Measurements from ENCODE around the gene CLSTN2.

Gene CLSTN2

GRCh38 chr3:140007911-140008869 lies 73.2 kb downstream of the CLSTN2 start:
- DNase-seq: no peak

DNA sequence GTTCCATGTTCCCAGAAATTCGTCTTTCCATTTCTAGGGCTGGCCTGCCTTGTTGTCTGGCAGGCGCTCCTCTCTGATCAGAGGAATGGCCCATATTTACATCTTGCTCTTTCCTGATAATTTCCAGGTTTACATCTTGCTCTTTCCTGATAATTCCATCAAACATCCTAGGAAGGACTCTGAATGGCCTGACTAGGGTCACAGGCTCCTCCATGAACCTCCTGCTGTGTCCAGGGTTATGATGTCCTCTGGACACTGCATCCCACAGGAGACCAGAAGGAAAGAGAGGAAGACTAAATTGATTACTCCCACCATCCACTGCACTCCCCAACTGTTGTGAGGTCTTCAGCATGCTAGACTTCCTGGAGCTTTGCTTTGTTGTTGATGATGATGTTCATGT lies 75.4 kb downstream of the CLSTN2 start:
- DNase-seq: no peak

GRCh38 chr3:140011086-140011485 lies 76.1 kb downstream of the CLSTN2 start:
- DNase-seq: no peak

- DNase-seq: no peak
Observed at GRCh38 chr3:140011611-140012277, 76.8 kb downstream of the CLSTN2 start.

DNA sequence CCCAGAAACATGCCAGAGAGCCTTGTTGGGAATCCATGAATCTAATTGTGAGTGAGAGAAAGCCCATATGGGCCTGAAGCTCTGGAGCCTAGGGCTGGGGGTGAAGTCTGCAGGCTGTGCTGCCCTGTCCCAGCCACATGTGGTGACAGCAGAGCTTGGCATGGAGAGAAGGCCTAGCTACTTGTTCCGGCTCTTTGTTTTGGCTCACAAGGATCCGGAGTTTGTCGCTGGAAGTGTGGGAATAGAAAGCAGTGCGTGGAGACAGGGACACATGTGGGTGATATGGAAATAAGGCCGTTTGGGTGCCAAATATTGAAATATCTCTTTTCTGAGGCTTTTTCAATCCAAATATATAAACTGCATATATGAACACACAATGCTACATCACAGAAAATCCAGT lies 78.2 kb downstream of the CLSTN2 start:
- DNase-seq: no peak

- no peak for DNase-seq
Observed at GRCh38 chr3:140014831-140015495, 80.0 kb downstream of the CLSTN2 start.

DNA sequence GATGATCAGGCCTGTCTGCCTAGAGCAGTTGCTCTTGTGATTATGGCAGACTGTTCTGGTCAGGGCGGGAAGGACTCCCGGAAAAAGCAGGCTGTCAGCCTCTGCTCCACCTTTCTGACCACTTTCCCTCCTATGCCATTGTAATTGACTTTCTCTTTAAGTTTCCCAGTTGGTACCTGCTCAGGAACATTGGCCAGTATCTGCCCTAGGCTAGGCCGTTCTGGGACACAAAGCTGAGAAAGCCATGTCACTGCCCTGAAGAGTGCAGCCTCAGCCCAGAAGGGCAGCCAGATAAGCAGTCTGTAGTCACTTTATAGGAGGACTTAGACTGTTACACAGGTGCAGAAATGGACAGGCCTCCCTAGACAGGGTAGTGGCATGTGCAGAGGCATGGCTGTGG lies 80.8 kb downstream of the CLSTN2 start:
- no peak for DNase-seq

DNA sequence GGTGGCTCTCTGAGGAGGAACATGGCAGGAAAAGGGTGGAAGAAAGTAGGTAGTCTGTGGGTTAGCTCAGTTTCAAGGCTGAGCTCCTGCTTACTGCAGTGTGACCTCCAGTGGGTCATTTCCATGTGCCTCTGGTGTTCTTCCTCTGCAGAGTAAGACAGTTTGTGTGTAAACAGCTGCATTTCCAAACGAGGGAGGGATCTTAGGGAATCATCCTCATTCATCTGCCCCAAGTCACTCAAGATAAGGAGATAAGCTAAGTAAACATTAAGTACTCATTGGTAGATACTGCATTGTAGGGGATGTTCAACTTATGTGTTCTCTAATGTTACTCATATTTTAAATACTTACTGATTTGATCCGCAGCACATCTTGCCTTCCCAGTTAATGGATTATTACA lies 83.6 kb downstream of the CLSTN2 start:
- no peak for DNase-seq

GRCh38 chr3:140019946-140020345 lies 85.0 kb downstream of the CLSTN2 start:
- no peak for DNase-seq

DNA sequence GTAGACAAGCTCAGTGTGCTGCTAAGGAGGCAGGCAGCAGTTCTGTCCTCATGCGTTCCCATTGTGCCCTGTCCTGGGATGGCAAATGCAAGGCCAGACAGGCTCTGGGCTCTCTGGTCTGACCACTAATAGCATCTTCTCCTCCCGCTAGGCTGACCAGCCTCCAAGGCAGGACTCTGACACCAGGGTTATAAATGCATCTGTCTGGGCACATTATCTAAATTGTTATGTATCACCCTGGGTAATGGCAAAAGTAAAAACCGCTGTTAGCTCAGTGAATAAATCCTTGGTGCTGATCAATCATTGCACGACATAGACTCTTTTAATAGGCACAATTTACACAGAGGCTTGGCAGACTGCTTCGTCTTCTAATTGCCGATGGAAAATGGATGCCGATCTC lies 85.6 kb downstream of the CLSTN2 start:
- no peak for DNase-seq

GRCh38 chr3:140021269-140021668 lies 86.3 kb downstream of the CLSTN2 start:
- DNase-seq: no peak

- no peak for DNase-seq
Observed at GRCh38 chr3:140022066-140022770, 87.2 kb downstream of the CLSTN2 start.

DNA sequence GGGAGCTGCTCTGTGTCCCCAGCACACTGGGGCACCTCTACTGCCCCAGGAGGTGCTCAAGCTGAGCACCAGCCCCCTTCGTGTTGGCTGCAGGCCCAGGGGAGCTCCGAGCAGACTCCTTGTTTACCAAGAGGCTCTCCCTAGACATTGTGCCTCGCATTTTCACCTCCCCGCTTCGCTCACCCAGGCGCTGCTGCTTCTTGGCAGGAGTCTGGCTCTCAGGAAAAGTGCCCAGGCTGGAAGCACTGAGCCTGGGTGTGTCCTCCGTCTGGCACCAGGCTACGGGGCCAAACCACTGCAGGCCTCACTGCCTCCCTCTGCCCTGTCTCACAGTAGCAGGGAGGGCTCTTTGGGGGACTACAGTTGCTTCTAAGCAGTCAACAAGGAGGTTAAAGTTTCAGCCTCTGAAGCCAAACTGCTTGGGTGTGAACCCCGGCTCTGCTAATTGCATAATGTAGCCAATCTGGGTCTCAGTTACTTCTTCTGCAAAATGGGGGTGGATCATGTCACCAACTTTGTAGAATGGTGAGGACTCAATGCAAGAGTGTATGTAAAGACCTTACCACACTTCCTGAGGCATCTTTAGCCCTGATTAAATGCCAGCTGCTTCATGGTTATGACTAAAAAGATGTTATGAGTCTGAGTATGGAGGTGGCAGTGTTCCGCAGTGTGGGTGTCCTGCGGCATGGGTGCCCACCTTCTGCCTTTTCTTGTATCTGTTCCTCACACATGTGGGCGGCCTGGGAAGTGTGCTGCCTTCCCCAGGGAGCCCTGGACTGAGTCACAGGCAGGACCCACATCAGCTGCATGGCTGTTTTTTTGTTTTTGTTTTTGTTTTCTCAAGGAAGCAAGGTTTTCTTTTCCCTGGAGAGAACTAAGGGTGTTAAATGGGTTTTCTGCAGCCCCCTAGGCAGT lies 88.9 kb downstream of the CLSTN2 start:
- DNase-seq: no peak

DNA sequence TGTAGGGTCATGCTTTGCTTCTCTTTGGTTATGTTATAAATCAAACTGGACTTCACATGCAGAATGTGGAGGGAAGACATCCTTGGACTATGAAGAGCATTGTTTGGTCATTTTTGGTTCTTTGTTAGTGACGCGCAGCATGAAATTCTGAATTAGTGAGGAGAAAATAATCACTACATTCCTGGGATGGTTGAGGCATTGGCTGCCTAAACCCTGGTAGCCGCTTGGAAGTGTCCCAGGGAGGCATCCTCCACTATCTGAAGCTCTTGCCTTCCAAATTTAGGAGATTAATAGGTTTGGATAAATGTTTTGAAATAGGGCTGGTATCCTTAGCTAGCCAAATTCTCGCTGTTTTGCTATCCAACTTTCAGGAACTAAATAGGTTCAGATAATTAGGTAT lies 96.2 kb downstream of the CLSTN2 start:
- DNase-seq: no peak

- DNase-seq: no peak
Observed at GRCh38 chr3:140034058-140034457, 99.1 kb downstream of the CLSTN2 start.

DNA sequence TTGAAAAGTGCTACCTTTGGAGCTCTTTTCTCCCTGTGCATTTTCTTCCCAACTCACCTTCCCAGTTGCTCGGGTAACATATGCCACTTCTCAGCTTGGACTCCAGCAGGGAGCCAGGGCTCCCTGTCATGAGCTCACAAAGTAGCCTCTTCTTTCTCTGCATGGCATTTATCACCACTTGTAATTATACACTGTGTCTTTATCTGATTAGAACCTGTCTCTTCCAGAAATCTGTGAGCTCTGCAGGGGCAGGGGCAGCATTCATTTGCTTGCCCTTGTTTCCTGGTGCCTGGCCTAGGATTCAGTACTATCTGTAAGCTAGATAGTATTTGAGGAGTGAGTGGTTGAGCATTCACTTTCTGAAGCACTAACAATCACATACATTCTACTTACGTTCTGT lies 100.9 kb downstream of the CLSTN2 start:
- no peak for DNase-seq

GRCh38 chr3:140050396-140050795 lies 115.4 kb downstream of the CLSTN2 start:
- DNase-seq: no peak

DNA sequence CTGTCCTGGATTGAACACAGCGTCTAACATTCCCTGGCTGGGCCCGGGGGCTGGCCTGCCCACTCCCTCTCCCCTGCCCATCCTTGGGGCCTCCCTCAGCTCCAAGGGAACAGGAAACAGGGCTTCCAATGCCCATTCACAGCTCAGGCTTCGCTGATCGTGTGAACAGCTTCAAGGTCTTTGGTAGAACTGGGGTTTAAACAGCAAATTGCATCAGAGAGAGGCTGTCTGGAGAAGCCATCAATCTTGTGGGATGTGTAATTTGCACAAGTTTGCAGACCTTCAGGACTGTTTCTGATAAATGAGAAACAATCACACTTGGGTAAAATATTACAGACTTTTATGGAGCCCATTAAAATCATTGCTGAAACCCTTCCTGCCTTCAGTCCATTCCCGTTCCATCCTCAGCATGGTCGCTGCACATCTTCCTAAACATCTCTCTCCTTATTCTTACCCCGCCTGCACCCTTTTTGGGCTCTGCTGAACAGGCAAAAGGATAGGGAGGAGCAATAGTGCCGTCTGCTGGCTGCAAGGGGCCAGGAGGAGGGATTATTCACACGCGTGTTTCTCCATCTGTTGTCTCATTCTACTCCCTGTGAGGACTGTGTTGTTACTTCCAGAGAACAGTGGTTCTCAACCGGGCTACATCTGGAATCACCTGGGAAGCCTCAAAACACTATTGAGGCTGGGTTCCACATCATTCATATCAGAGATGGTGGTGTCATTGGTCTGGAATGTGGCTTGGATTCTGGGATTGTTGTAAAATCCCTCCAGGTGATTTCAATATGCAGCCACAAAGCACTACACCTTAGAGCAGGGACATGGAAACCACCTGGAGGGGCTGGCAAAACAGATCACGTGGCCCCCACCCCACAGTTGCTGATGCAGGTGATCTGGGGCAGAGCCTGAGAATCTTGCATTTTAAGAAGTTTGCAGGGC lies 116.3 kb downstream of the CLSTN2 start:
- no peak for DNase-seq

DNA sequence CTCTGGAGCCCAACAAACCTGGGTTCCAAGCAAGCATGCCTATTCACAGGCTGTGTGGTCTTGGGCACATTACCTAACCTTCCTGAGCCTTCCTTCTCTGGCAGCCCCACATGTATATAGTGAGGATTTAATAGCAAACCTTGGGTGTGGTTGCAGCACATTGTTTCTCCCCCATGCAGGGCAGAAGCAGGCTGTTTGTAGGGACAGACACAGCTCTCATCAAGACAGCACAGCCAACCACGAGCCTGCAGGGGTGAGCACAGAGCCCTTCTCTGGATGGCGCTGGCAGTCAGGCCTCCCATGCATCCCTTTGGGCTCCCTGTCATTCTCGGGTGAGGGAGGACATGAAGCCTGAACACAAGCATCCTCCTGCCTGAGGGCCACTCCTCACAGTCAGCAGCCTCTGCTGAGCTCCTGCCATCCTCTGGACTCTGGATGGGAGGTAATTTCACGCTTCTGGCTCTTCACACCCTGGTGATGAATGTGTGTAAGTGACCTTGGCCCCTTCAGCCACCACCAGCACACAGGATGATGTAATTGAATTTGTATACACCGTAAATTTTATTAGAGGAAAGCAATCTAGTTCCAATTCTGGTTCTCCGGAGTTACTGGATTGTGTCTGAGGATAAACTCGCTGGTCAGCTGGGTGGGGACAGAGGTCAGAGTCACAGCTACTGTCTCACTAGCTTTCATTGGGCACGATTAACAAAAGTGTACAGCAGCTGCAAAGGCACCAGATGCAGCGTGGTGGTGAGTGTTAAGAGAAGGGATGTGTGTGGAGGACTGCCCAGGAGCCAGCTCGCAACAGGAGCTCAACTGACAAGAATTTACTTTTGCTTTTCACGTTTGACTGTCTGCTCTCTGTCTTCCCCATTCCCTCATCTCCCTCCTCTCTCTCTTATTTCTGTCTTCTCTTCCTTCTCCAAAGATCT lies 118.1 kb downstream of the CLSTN2 start:
- no peak for DNase-seq

GRCh38 chr3:140053794-140054193 lies 118.8 kb downstream of the CLSTN2 start:
- DNase-seq: no peak
